ENCODE measurements around the gene PSD4.

DNA sequence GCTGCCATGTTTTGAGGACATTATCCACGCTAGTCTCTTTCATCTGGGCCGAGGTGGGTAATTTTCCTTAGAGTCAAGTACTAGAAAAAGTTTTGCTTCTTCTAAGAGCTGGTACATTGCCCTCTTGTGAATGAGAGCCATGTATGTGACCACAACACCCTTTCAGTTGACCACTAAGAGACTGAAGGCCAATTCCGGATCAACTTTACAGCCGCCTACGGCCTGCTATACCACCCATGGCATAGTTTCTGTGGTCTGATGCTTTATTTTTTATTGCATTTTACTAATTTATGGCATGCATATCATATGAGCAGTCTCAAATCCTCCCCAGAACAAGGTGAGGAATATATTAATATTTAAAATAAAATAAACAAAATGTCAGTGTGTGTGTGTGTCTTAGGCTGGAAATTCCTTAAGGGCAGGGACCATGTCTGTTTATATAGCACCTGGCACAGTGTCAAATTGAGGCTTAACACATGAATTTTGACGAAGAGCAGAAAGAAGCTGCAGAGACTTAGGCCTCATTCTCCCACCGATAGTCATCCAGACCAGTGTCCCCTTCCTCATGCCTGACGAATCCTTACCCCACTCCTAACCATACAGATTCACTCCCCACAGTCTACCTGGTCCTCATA is 35.4 kb downstream of the PSD4 start:
- TF ChIP-seq YY1 (IDR thresholded peaks at IDR 0.05; ENCODE audit: extremely low read depth, insufficient replicate concordance, low read depth, low read length): no peak
- no peak for TF ChIP-seq CTCF (IDR thresholded peaks at IDR 0.05 in 2 of 3, conservative IDR thresholded peaks at IDR 0.05 in 1 of 3; ENCODE audit: borderline replicate concordance in 1 of 3, insufficient read depth in 1 of 3, low read depth in 2 of 3, low read length in 2 of 3)
- no peak for TF ChIP-seq POLR2A (IDR thresholded peaks at IDR 0.05; ENCODE audit: borderline replicate concordance, extremely low read depth, insufficient read depth, insufficient read length)
- TF ChIP-seq EZH2 (IDR thresholded peaks at IDR 0.05): no peak
- no peak for TF ChIP-seq RAD21 (IDR thresholded peaks at IDR 0.05; ENCODE audit: low read depth)
- no peak for TF ChIP-seq REST (IDR thresholded peaks at IDR 0.05; ENCODE audit: low read depth)
- TF ChIP-seq CEBPB (IDR thresholded peaks at IDR 0.05; ENCODE audit: low read depth): no peak
- TF ChIP-seq FOSL1 (IDR thresholded peaks at IDR 0.05; ENCODE audit: low read depth): no peak
- no peak for TF ChIP-seq SP1 (IDR thresholded peaks at IDR 0.05; ENCODE audit: low read depth)

All from HCT116 (cell line).